OCI-LY3 (cell line): ENCODE data around the gene SDC1.

Source experiments
- H2AFZ ChIP-seq: fragments of 200-600, 300-600 bp; shearing (Covaris generic); 2 replicates; pipeline ENCODE4 v1.6.0; 2014; ENCODE audit warnings: antibody characterized with exemption, low read depth, low read length
- H3K27ac ChIP-seq: fragments of 200-600, 300-600 bp; sonication (generic); 2 replicates; pipeline ENCODE4 v1.5.1; 2014; ENCODE audit warnings: mild to moderate bottlenecking, low read length, moderate library complexity, mixed read lengths
- H3K27me3 ChIP-seq: fragments of 200-600, 300-600 bp; sonication (generic); 2 replicates; pipeline ENCODE4 v1.6.1; 2014; ENCODE audit warnings: low read depth, low read length, mixed read lengths
- H3K36me3 ChIP-seq: fragments of 200-600, 300-600 bp; sonication (generic); replicated peaks from 2 replicates; pipeline ENCODE3; 2014; ENCODE audit warnings: low read depth, low read length, mixed read lengths
- H3K4me1 ChIP-seq: fragments of 300-600, 200-600 bp; sonication (generic); 2 replicates; pipeline ENCODE4 v1.6.1; 2014; ENCODE audit warnings: low read length, mixed read lengths
- H3K4me2 ChIP-seq: fragments of 200-600, 300-600 bp; sonication (generic); 2 replicates; pipeline ENCODE4 v1.6.1; 2014; ENCODE audit warnings: low read length, mixed read lengths
- H3K4me3 ChIP-seq: fragments of 300-600, 200-600 bp; sonication (generic); 2 replicates; pipeline ENCODE4 v1.5.1; 2014; ENCODE audit warnings: antibody characterized with exemption, mild to moderate bottlenecking, low read length, moderate library complexity
- H3K79me2 ChIP-seq: fragments of 300-600, 200-600 bp; shearing (Covaris generic); 2 replicates; pipeline ENCODE4 v1.6.1; 2014; ENCODE audit warnings: mild to moderate bottlenecking, low read length, mixed read lengths
- H3K9ac ChIP-seq: fragments of 300-600, 200-600 bp; shearing (Covaris generic); 2 replicates; pipeline ENCODE4 v1.6.0; 2014; ENCODE audit warnings: mild to moderate bottlenecking, low read length, moderate library complexity
- H3K9me3 ChIP-seq: fragments of 200-600, 300-600 bp; shearing (Covaris generic); 2 replicates; pipeline ENCODE4 v1.6.1; 2014; ENCODE audit warnings: low read length, mixed read lengths; ENCODE audit not compliant: insufficient read depth
- H4K20me1 ChIP-seq: fragments of 200-600, 300-600 bp; sonication (generic); 2 replicates; pipeline ENCODE4 v1.6.1; 2016; ENCODE audit warnings: low read length, mixed read lengths; ENCODE audit not compliant: insufficient read depth
- EZH2phosphoT487 ChIP-seq: fragments of 200-600 bp; shearing (Covaris generic); IDR thresholded peaks from 2 replicates; pipeline ENCODE4 v1.6.1; 2018; ENCODE audit warnings: antibody characterized with exemption, mixed run types, low read depth
- TF ChIP-seq, protein P1 (sequence below): fragments of 200-600, 300-600 bp; sonication (generic); IDR thresholded peaks from 2 replicates; pipeline ENCODE4 v1.5.1; 2014; ENCODE audit warnings: antibody characterized with exemption, low read length, low read depth

SDC1 gene

DNA sequence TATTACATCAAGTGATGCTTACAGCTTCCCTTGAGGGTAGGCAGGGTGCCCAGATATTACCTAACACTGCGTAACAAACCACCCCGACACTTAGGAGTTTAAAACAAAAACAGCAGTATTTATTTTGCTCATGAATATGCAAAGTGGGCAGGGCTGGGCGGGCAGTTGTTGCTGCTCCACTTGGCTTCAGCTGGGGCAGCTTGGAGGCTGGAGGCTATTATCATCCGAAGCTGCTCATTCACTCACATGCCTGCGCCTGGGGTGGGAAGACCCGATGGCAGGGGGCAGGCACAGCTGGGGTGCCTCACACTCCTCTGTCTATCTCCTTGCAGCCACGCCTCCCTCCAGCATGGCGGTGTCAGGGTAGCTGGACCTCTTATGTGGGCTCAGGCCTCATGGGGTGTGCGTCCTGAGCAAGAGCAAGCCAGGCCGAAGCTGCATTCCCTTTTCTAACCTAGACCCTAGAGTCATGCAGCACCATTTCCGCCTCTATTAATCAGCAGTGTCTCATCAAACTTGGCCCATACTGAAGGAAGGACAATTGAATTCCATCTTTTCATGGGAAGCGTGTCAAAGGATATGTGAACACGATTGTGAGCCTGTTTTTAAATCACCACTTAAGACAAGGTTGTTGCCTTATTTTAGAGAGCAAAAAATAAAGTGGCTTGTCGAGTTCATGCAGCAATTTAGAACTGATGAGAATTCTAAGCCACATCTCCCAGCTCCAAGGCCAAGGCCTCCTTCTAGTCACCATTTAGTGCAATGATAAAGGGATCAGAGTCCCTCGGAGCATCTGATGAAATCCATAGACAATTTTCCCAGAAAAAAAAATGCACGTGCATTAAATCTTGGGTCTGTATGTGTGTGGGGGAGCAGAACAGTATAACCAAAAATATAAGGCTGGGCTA lies 54.9 kb downstream of the SDC1 start:
- Histone ChIP-seq H3K27me3 (no peaks in the 10 kb centered on the region), H3K27ac (no peak overlapping the region), H3K9me3 (no peaks in the 10 kb centered on the region), H3K4me2 (no peak overlapping the region), H3K9ac (no peak overlapping the region), H3K4me3 (no peak overlapping the region), H3K79me2 (no peaks in the 10 kb centered on the region), H4K20me1 (no peaks in the 10 kb centered on the region), H3K36me3 (no peaks in the 10 kb centered on the region), H3K4me1 (no peaks in the 10 kb centered on the region), H2AFZ (no peak overlapping the region)
- TF ChIP-seq, protein P1, sequence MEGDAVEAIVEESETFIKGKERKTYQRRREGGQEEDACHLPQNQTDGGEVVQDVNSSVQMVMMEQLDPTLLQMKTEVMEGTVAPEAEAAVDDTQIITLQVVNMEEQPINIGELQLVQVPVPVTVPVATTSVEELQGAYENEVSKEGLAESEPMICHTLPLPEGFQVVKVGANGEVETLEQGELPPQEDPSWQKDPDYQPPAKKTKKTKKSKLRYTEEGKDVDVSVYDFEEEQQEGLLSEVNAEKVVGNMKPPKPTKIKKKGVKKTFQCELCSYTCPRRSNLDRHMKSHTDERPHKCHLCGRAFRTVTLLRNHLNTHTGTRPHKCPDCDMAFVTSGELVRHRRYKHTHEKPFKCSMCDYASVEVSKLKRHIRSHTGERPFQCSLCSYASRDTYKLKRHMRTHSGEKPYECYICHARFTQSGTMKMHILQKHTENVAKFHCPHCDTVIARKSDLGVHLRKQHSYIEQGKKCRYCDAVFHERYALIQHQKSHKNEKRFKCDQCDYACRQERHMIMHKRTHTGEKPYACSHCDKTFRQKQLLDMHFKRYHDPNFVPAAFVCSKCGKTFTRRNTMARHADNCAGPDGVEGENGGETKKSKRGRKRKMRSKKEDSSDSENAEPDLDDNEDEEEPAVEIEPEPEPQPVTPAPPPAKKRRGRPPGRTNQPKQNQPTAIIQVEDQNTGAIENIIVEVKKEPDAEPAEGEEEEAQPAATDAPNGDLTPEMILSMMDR: no peak
- TF ChIP-seq EZH2phosphoT487: no peak

DNA sequence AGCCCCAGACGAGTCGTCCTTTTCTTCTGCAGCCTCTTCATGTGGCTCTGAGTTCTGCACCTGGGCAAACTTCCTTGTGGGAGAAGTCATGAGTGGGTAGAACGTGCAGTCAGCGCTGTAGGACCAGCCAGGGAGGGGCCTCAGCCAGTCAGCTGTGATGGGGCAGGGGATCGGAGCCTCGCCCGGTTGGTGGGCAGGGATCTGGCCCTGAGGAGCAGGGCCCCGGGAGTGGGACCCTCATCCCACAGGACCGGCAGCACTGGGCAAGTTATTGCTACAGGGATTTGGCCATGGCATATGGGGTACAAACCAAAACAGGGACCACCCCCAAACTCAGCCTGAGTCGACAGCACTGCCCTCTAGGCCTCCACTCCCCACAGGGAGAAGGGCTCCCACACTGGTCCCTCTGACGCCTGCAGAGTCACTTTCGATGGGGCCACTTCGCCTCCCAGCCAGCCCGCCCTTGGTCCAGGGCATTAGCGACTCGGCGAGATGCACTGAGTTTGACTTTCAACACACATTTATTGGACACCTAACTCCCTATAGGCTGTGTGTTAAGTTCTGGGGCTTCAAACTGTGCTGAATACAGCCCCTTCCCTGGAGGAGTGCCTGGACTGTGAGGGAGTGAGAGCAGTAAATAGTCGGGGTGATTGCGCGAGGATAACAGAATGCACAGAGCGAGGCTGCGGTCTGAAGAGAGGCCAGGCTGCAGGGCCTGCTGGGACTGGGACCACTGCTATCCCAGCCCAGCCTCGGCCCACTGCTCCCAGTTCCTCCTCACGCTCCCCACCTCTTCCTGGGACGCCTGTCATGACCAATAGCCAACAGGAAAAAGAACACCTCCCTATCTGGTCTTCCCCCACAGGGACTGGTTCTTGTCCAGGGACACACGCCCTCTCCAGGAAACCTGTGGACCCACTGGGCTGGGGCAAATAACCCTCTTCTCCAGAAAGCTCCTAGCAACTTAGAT lies 55.9 kb downstream of the SDC1 start:
- Histone ChIP-seq H3K79me2 (no peaks in the 10 kb centered on the region), H3K27ac (no peak overlapping the region)
- TF ChIP-seq, protein P1: no peak

DNA sequence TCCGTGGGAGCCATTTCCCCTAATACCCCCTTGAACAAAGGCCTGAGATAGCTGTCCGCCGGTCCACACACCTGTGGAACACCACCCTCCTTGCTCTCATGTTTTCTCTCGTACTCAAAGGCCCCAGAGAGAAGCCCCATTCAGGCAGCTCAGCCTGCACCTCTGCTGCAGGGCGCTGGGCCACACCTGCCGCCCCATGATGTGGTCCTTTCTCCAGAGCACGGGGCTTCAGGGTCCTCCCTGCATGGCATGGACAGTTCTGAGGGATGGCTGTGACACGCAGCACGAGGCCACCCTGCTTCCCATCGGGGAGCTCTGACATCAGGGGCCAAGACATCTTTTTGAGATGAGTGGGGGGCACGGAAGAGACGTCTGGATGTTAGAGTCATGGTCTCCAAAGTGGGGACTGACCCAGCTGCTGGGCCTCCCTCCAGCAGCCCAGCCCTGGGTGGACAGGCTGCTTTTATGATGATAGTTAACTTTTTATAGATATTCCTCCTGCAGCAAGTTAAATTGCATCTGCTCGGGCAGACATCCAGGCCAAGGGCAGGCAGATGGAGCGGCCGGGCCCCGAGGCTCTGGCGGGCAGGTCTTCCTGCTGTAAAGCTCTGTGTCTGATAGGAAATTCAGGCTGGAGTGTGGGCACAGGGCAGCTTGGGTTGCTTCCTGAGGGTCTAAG lies 56.7 kb downstream of the SDC1 start:
- TF ChIP-seq, protein P1: no peak
- H3K27ac ChIP-seq: no peak overlapping the region
- no peak overlapping the region for H3K4me3 ChIP-seq
- no peaks in the 10 kb centered on the region for H3K36me3 ChIP-seq
- no peak overlapping the region for H3K4me2 ChIP-seq
- no peaks in the 10 kb centered on the region for H3K4me1 ChIP-seq
- no peaks in the 10 kb centered on the region for H3K79me2 ChIP-seq
- no peaks in the 10 kb centered on the region for H3K9me3 ChIP-seq
- no peaks in the 10 kb centered on the region for H4K20me1 ChIP-seq
- no peaks in the 10 kb centered on the region for H3K27me3 ChIP-seq
- H2AFZ ChIP-seq: no peak overlapping the region
- H3K9ac ChIP-seq: no peak overlapping the region

More for the DNA sequence above, 55.9 kb downstream of the SDC1 start:
- Histone ChIP-seq H3K9me3 (no peaks in the 10 kb centered on the region), H3K4me1 (no peaks in the 10 kb centered on the region), H4K20me1 (no peaks in the 10 kb centered on the region), H3K36me3 (no peaks in the 10 kb centered on the region), H3K9ac (no peak overlapping the region), H3K27me3 (no peaks in the 10 kb centered on the region), H2AFZ (no peak overlapping the region), H3K4me3 (no peak overlapping the region), H3K4me2 (no peak overlapping the region)
